ENCODE measurements around the gene HSPG2.
A peak's percentile ranks its signal among the peaks of the same experiment; 100 is the strongest.
"Not testable (repeated sequence)": the region's sequence is repeated elsewhere in the genome, so short reads cannot be mapped to it uniquely, and the experiment has no call there.

HSPG2 gene

DNA sequence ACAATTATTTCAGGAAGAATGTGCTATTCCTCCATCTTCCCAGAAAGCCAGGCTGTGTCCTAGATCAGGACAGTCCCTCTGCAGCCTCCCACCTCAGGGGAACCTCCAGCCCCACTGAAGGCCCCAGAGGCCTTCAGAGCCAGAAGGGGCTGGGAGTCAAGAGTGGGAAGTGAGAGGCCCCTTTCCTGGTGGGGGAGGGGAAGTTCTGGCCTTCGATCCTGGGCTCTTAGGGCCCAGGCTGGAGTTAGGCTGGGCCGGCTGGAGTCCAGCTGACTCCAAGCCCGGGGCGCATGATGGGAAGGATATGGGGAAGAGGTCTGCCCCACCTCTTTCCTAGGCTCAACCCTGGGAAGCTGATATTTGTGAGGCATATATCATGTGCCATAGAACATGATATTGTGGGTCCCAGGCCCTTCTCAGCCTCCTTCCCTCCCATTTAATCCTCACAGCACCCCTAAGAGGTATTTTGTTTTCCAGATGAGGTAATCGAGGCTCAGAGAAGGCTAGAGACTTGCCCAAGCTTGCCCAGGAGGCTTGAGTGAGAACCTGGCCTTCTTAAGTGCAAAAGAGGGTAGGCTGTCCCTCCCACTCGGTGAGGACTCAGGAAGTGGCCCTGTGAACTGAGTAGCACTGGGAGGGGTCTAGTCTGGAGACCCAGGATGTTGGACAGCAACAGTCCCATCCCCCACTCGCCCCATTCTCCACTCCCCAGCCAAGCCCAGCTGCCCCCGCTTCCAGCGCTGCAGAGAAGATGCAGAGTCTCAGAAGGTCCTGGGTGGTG is 18.6 kb upstream of the HSPG2 start:
- DNase-seq, result peak; percentile 13

DNA sequence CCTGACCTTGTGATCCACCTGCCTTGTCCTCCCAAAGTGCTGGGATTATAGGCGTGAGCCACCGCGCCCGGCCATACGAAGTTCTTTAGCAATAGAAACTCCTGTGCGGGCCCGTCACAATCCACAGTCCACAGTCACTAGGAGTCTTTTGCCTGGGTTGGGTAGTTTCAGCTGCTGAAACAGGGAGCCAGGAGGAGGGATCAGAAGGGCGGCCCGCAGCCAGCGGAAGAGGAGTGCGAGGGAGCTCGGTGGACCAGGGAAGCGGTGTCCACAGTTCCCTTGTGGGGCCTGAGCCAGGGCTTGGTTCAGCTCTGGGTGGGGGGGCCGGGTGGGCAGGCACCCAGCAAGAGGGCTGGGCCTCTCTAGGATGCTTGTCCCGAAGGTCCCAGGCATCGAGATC is 17.9 kb upstream of the HSPG2 start:
- DNase-seq, result no peak

DNA sequence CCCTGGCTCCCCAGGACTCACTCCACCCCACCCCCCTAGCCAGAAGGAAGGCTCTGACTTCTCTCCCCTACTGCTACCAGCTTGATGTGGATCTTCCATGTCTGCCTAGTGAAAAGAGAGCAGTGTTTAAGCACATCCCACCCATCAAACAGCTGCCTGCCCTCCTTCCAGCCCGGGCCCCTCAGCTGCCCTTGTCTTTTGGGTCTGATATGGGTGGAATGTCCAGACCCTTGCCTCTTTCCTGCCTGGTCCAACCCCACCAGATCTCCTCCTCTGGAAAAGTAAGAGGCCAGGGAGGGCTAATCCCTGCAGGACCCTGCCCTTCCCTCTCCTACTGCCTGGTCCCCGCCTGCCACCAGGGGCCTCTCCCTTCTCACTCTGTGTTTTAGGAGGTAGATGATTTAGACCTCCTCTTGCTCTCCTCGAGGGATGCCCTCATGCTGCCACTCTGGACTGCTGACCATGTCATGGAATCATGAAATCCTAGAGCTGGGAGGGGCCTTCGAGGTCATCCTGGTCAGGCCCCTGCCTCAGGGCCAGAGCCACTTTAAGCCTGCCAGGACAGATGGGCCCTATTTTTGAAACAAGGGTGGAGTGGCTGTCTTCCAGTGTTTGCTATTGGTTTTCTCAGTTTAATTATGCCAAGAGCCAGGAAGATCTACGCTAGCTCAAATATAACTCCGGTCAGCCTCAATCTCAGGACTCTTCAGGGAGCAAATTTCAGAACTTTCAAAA is 15.8 kb upstream of the HSPG2 start:
- DNase-seq, result no peak

DNA sequence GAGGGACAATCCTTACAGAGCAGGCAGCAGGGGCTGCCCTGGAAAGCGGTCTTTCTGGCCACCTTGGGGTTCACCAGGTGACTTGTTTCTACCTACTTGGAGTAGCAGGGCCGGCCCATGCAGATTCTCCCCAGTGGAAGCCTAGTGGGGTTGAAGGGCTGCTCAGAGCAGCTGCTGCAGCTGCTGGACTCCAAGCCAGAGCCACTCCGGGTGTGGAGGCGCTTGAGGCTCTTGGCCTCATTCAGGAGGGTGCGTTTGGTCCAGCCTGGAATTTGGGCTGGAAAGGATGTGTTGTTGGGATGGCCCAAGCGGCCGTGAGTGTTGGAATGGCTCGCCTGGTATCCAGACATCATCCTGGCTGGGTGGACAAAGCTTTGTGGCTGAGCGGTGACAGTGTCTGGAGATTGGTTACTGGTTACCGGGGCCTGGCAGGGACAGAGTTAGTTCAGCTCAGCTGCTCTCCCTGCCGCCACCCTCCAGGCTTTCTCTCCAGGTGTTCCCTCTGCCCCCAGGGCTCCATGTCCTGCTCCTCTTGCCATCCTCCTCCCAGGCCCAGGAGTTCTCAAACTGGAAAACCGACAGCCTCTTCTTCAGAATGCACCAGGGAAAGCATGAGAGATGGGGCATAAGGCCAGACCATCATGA is 14.2 kb upstream of the HSPG2 start:
- no peak for DNase-seq

DNA sequence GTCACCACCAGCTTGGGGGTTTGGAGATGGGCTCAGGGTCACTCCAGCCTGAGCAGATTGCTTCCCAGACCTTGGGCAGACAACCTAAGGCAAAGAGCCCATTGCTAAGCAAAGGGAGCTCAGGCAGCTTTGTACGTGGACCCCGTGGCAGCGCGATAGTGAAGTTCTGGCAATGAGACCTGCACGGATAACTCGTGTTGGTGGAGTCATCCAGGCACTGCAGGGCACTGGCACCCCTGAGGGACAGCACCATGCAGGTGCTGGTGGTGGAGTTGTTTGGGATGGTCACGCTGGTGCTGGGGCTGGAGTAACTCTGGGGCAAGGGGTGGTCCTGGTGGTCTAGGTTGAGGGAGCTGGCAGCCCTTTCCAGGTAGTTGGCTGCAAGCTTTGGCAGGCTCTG is 13.6 kb upstream of the HSPG2 start:
- DNase-seq, result no peak

DNA sequence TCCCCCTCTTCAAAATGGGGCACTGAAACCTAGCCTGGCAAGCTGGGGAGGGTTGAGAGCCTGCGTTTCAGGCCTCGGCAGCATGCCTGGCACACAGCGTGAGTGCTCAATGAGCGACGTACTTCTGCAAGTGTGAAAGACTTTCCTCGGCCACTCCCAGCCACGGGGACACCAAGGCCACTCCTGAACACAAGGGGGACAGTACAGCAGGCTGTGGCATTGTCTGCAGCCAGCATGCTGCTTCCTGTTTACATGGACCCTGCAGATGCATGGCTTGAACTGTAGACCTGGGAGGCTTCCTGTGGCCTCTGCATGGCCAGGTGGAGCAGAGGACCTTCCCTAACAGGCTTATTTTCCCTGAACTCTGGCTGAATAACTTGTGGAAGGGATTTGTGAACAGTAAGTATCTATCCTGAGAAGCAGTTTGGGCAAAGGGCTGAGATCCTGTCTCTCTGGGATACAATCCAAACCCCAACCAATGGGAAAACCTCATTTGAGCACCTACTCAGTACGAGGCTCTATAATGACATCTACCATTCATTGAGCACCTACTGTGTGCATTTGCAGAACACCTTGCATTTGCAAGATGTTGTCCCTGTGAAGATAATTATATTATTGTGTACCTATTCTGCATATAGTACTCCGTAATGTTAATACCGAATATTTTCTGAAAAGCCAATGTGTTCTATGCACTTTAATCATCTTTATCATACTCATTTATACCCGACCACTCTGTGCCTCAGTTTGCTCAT is 9.9 kb upstream of the HSPG2 start:
- no peak for DNase-seq

DNA sequence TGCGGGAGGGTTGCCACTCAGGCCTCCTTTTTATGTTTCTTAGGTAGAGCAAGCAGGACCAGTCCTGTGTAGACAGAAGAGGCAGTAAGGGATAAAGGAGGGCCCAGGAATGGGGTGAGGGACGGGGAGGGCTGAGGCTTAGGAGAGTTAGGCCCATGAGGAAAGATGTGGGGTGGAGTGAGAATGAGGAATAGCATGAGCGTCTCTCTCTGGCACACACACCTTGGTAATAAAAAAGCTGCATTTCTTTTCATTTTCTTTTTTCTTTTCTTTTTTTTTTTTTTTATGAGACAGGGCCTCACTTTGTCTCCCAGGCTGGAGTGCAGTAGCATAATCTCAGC is 7.6 kb upstream of the HSPG2 start:
- no peak for DNase-seq

DNA sequence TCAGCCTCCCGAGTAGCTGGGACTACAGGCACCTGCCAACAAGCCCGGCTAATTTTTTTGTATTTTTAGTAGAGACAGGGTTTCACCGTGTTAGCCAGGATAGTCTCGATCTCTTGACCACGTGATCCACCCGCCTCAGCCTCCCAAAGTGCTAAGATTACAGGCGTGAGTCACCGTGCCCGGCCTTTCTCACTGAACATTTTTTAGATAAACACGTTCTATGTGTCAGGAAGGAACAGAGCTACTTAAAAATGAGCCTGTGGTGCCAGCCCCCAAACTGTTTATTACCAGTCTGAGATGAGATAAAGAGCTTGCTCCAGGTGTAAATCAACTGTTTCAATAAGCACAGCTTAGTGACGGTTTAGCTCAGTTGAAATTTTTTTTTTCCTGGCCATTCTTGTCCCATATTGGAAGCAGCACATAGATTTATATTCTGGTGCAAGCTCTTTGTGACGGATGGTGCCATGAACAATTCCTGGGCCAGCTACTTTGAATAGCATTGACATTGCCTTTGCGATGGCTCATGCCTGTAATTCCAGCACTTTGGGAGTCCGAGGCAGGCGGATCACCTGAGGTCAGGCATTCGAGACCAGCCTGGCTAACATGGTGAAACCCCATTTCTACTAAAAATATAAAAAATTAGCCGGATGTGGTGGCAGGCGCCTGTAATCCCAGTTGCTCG is 6.0 kb upstream of the HSPG2 start:
- not testable (repeated sequence) for DNase-seq

DNA sequence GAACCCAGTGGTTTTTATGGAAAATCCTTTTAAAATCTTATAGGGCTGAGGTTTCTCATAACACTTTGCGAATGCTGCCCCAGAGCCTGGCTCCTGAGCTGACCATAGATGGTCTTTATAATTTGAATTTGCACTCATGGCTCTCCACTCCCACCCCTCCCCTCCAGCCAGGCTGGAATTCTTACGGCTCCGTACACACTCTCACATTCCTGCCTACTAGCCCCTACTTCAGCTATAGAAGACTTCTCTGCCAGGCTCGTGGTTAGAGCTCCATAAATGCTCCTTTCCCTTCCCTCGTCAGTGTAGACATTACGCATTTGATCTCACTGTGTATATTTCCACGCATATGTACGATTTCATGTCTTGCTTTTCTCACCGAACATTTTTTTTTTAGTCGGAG is 5.4 kb upstream of the HSPG2 start:
- DNase-seq, result no peak

DNA sequence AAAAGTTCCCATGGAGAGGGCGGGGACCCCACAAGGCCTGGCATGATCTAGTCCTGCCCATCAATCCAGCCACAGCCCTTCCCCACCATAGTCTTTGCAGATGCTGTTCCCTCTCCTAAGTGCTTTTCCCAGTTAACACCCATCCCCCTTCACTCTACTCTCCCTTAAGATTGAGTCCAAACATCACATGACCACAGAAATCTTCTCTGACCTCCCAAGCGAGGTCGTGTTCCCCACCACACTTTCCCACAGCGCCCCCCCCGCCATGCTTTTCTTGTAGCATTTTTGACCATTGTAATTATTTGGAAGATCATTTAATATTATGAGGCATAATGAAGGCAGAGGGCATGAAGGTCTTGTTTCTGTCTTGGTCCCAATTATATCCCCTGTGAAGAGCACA is 4.3 kb upstream of the HSPG2 start:
- DNase-seq, result no peak

DNA sequence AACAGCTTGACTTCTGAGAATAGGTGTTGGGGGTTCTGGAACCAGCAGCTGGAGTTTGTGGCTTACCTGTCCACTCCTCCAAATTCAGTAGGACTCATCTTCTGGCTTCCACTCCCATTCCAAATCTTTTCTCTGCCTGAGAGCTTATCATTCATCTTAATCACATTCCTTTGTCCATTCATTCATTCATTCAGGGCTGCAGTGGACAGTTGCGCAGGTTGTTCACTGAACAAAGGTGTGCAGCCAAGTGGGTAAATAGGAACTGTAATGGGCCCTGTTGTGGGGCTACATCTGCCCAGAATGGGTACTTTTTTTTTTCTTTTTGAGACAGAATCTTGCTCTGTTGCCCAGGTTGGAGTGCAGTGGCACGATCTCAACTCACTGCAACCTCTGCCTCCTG is 3.4 kb upstream of the HSPG2 start:
- DNase-seq, result no peak

DNA sequence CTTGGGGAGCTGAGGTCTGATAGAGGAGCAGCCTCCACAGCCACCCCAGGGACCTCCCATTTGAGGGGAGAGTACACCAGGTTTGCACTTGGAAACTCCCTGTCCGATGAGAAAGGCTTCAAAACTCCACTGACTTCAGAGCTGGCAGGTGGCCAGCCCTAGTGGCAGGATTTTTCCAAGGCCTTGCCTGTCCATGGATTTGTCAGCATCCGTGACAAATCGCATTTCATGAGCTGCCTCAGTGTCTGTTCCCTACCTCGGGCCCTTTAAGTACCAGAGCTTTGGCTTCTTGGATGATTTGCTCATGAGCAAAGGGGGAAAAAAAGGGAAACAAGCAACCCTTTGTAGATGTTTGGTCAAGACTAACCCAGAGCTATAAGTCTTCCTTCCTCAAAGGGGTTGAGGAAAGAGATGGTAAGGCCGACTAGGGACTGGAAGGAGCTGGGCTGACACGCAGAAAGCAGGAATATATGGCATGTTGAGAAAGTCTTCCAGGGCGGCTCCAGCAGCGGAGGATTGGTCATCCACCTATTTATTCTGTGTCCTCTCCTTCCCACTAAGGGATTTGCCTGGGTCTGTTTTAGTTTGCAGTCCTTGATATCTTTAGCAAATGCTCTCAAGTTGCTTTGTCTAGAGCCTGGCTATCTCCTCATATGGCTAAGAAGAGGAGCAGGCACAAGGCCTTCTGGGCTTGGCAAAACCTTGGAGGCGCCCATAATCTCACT is 2.7 kb upstream of the HSPG2 start:
- no peak for DNase-seq

DNA sequence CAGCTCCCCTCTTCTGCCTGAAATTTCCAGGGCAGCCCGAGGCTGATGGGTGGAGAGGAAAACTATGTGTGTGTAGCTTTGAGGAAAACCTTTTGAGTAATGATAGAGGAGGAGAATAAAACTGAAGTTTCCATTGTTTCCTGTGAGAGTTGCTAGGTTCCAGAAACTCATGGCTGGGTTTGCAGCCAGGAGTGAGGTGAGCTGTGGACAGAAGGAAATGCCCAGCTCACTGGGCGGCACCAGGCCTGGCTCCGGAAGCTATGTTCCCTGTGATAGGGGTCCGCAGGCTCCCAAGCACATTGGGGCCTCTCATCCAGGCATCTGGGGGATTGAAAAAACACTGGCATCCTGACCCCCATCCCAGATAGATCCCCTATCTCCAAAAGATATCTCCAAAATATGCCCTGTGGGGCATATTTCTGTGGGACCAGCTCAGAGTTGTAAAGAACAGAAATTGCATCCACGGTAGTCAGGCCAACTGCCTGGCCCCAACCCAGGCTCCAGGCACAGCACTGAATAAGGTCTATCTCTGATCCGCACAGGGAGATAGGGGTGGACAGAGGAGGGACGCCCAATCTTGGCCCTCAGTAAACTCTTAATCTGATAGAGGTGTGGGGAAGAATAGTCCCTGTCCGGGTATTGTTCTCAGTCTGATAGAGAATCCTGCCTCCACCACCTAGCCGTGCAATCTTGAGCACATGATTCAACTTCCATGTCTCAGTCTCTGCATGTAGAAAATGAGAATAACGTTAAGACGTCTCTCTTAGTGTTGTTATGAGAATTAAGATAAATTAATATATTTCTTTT is 1.8 kb upstream of the HSPG2 start:
- no peak for DNase-seq

DNA sequence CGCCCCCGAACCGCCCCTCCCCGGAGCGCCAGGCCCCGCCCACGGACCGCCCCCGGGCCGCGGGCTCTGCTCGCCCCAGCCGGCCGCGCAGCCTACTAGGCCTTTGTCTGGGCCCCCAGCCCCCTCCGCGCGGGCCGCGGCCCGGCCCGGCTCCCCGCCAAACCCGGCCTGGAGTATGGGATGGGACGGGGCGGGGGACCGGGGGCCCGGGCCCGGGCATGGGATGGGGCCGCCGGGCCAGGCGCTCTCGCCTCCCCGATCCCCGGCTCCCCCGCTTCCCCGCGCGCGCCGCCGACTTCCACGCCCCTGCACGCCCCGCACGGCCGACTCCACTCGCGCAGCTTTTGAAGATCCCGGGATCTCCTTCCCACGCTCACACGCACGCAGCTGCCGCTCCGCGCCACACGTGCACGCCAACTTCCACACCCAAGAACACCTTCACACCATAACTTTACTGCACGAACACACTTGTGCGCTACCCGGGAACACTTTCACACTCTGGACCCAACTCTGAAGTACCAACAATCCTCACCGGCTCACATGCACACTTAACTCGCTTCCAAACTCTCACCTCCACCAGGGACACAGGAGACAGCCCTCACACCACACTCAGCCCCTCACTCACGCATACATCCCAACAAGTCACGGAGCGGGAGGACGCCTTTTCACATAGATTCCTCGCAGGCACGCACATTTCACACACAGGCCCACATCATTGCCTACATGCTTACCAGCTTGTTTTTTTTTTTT is 437 bp upstream of the HSPG2 start:
- peak; percentile 67 for DNase-seq

DNA sequence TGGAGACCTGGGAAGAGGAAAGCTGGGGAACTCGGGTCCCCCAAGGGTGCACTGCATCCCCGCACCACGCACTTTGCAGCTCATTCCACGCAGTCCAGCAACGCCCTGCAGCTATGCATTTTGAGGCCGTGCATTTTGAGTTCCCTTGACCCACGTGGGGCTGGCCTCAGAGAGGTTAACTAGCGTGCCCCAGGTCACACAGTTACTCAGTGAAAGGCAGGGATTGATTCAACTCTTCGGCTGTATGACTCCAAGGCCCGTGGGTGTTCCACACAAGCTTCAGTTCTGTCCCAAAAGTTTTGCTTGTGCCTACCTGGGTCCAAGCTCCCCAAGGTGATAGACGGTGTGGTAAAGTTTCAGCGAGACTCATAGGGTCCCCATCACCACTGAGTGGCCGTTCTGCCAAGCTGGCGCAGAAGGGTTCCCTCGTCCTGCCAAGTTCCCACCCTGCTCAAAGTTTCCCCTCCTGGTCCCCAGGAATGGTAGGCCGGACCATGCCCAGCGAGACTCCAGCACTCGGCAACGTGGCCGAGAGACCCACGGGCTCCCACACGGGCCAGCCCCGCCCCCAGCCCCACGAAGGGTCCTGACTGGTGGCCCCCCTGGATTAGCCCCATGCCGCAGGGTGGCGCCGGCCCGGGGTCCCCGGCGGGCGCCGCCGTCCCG is 611 bp downstream of the HSPG2 start:
- DNase-seq, result no peak

DNA sequence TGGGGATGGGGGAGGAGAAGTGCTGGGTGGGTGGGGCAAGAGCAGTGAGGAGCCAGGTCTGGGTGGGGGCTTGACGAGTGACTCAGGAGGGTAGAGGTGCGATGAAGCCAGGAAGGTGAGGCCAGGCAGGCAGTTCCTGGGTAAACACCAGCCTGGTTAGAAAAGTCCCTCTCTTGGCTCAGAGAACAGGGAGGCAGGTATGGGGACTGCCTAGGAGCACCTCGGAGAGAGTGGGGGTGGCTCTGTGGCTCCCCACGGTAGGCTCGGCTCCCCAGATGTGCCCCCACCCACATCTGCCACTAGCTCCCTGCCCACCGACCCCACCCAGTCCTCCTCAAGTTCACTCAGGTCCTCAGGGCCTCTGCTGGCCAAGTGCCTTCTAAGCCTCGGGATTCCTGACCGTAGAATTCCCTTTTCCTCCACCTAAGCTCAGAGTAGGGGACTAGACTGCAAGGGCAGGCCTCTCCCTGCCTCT is 1.2 kb downstream of the HSPG2 start:
- DNase-seq, result no peak

DNA sequence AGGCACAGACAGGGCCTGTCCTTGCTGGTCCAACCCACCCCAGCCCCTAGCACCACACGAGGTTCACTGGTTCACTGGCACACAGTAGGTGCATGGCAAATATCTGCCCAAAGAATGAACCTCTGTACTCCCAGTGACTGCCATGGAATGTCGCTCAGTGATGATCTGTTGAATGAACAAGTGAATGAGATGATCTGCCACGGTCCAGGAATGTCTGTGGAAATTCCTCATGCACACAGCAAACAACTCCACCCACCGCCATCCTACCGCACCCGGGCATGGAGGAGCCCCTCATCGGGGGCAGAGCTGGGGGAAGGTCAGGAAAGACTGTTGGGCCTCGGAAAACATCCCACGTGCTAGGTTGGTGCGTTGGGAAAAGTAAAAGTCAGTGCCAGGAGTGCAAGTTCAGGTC is 1.7 kb downstream of the HSPG2 start:
- no peak for DNase-seq

DNA sequence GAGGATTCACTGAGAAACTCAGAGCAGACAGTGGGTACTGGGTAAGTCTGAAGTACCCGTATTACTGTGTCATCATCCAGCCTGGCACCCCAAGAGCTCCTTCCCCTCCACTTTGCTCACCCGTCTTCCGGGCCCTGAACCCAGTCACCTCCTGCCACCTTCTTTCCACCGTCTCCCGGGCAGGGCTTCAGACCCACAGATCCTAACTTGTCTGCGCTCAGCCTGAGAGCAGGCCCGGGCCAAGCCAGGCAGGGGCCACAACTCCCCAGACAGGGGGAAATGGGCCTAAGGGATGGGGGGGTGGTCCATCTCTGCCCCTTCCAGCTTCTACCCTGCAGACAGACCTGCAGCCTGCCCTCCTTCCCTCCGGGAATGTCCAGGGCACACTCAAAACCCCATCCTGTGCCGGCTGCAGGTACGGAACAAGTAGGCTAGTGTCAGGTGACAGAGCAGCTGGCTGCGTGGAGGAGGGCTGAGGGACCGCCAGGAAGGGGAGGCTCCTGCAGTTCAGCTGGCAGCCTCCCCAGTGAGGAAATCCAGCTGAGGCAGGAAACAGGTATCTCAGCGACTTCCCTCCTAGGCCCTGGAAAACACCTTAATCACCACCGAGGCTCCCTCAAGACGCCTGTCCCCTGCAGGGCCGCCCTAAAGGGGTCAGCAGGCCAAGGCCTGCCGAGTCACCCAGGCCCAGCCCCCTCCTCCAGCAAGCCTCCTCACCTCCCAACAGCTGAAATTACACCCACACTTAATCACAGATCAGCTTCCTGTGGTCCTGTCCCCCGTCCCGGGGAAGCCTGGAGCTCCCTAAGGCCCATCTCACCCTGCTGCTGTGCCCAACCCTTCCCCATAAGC is 3.5 kb downstream of the HSPG2 start:
- DNase-seq, result peak; percentile 30

DNA sequence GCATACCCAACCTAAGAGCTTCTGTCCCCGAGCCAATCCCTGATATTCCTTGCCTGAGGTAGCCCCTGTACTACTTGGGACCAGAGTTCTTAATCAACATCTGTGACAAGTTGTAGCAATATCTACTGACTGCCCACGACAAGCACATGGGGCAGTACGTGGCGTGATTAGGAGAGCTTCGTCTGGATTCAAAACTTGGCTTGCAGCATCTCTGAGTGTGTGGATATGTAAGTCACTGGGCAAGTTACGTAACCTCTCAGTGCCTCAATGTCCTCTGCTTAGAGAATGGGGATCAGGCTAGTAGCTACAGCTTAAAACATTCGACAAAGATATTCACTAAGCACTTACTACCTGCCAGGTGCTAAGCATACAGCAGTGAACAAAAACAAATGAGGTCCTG is 5.0 kb downstream of the HSPG2 start:
- DNase-seq, result no peak

Data from CD4-positive, alpha-beta T cell treated with Interleukin-6 for 4 hours (primary cell).